Measurements from ENCODE around the gene MPG. TPM values are rescaled to one million over a fixed set of nuclear protein-coding genes. Genes with fewer than 3 reads are reported as not detected.
A peak's percentile ranks its signal among the peaks of the same experiment; 100 is the strongest.
"Not testable (repeated sequence)": the region's sequence is repeated elsewhere in the genome, so short reads cannot be mapped to it uniquely, and the experiment has no call there.

Gene MPG, protein sequence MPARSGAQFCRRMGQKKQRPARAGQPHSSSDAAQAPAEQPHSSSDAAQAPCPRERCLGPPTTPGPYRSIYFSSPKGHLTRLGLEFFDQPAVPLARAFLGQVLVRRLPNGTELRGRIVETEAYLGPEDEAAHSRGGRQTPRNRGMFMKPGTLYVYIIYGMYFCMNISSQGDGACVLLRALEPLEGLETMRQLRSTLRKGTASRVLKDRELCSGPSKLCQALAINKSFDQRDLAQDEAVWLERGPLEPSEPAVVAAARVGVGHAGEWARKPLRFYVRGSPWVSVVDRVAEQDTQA
- total RNA-seq (2021; ENCODE audit: unreplicated experiment) (85.7 TPM), Bru-seq, nascent RNA (percentile 67 among the genes with signal in this experiment), BruChase-seq, experiment 1, labeled RNA remaining after a 2-hour chase (percentile 66 among the genes with signal in this experiment), BruChase-seq, experiment 2, labeled RNA remaining after a 6-hour chase (percentile 69 among the genes with signal in this experiment)
- polyA plus RNA-seq (2012; ENCODE audit: insufficient read length), result 144 TPM
- long read RNA-seq, transcript MPG-202 (4 exons, 1,205 nt), result major isoform, 81 of 133 reads
- long read RNA-seq, partial matches to known transcripts, result 30 of 133 reads
- long read RNA-seq, other reads (novel, unspliced or antisense), result 20 of 133 reads

DNA sequence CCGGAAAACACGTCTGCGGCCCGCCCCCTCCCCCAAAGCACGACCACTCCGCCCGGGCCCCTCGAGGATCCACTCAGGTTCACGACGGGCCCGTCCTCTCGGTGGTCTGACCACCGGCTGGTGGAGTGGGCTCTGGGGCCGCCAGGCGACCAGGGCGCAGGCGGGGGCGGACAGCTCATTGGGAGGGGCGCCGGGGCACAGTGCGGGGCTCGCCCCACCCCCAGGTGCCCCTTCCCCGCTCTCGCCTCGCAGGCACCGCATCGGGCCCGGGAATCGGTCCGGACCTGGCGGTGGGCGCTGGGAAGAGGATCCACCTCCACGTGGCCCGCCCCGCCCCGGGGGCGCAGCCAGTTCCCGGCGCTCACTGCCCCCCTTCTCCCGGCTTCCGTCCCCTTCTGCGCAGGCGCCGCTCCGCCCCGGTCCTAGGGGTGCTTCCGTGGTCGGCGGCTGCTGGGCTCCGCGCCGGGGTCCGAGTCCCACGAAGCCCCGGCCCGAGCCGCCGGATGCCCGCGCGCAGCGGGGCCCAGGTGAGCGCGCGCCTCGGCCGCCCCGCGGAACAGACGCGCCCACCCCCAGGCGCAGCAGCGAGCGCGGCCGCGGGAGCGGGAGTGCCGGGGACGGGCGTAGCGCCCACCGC is at the start of gene MPG:
Gene MPG, plus strand, starts transcription at position 419 of the 637 bp plus-strand sequence. Its CDS starts 85 bp downstream, at position 504.
- CTCF ChIA-PET, result no interaction called here
- H3K4me3 ChIP-seq (ENCODE audit: low read depth in 2 of 2, low read length in 2 of 2), result peak within 1 kb of the TSS; percentile 81 to 84
- TF ChIP-seq, protein P1, sequence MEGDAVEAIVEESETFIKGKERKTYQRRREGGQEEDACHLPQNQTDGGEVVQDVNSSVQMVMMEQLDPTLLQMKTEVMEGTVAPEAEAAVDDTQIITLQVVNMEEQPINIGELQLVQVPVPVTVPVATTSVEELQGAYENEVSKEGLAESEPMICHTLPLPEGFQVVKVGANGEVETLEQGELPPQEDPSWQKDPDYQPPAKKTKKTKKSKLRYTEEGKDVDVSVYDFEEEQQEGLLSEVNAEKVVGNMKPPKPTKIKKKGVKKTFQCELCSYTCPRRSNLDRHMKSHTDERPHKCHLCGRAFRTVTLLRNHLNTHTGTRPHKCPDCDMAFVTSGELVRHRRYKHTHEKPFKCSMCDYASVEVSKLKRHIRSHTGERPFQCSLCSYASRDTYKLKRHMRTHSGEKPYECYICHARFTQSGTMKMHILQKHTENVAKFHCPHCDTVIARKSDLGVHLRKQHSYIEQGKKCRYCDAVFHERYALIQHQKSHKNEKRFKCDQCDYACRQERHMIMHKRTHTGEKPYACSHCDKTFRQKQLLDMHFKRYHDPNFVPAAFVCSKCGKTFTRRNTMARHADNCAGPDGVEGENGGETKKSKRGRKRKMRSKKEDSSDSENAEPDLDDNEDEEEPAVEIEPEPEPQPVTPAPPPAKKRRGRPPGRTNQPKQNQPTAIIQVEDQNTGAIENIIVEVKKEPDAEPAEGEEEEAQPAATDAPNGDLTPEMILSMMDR (IDR thresholded peaks at IDR 0.05), result no peak
- TF ChIP-seq, protein P2, sequence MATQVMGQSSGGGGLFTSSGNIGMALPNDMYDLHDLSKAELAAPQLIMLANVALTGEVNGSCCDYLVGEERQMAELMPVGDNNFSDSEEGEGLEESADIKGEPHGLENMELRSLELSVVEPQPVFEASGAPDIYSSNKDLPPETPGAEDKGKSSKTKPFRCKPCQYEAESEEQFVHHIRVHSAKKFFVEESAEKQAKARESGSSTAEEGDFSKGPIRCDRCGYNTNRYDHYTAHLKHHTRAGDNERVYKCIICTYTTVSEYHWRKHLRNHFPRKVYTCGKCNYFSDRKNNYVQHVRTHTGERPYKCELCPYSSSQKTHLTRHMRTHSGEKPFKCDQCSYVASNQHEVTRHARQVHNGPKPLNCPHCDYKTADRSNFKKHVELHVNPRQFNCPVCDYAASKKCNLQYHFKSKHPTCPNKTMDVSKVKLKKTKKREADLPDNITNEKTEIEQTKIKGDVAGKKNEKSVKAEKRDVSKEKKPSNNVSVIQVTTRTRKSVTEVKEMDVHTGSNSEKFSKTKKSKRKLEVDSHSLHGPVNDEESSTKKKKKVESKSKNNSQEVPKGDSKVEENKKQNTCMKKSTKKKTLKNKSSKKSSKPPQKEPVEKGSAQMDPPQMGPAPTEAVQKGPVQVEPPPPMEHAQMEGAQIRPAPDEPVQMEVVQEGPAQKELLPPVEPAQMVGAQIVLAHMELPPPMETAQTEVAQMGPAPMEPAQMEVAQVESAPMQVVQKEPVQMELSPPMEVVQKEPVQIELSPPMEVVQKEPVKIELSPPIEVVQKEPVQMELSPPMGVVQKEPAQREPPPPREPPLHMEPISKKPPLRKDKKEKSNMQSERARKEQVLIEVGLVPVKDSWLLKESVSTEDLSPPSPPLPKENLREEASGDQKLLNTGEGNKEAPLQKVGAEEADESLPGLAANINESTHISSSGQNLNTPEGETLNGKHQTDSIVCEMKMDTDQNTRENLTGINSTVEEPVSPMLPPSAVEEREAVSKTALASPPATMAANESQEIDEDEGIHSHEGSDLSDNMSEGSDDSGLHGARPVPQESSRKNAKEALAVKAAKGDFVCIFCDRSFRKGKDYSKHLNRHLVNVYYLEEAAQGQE (IDR thresholded peaks at IDR 0.05; ENCODE audit: insufficient read depth in 1 of 2, low read depth in 2 of 2, low read length in 1 of 2), result no peak
- TF ChIP-seq TCF7L2 (IDR thresholded peaks at IDR 0.05; ENCODE audit: low read depth, low read length) (no peak), SIN3A (IDR thresholded peaks at IDR 0.05; ENCODE audit: borderline replicate concordance, insufficient read depth, low read depth, low read length) (peak; percentile 78; the same call in 1 of the 2 replicates)
- no peaks in the 10 kb centered on the region for H3K36me3 ChIP-seq (ENCODE audit: control insufficient read depth, insufficient read depth, low read length)
- peak; percentile 74 for ATAC-seq
- BruUV-seq (replicated peaks), result no TSS peak
- H3K27ac ChIP-seq (ENCODE audit: low read length), result peak within 1 kb of the TSS; percentile 86
- intact Hi-C loops (cut with micrococcal nuclease; ENCODE audit: unreplicated experiment), result no loop called here
- DNase-seq (ENCODE audit: low read depth, low spot score), result no peak
- in situ Hi-C loops (cut with HindIII; ENCODE audit: low pct_unique_long_range_greater_than_20kb, low sequenced_read_pairs), result no loop called here
- no peaks in the 10 kb centered on the region for H3K9me3 ChIP-seq (ENCODE audit: control insufficient read depth, insufficient read depth, low read depth, low read length)
- peaks cover 48% of the 10 kb centered on the region for H3K4me1 ChIP-seq (ENCODE audit: control insufficient read depth, insufficient read depth, low read length)
- POLR2A ChIA-PET, result interaction anchor here (1.2 kb wide), 1 partner anchor 13 kb away, joined by 3 read pairs; no protein-coding TSS in a partner anchor
- no peaks in the 10 kb centered on the region for H3K27me3 ChIP-seq (ENCODE audit: control insufficient read depth, insufficient read depth, low read length)

DNA sequence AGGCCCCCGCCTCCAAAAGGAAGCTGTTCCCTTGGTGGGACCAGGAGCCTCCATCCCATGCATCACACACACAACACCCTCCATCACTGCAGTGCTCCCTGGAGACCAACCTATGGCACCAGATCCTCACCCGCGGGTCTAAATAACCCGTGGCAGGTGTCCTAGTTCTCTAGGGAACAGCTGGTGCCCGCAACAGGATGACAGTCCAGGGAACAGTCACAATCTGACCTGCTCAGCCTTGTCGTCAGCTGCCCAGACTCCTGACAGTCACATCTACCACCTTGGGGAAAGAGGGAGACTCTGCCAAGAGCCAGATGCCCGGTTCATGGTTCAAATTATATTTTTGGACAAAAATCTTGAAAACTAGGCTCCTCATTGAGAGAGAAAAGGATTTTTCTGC is 47.4 kb upstream of the MPG start:
- H3K4me3 ChIP-seq (ENCODE audit: low read depth in 2 of 2, low read length in 2 of 2); H3K9me3 ChIP-seq (ENCODE audit: control insufficient read depth, insufficient read depth, low read depth, low read length); H3K27ac ChIP-seq (ENCODE audit: low read length); H3K36me3 ChIP-seq (ENCODE audit: control insufficient read depth, insufficient read depth, low read length); H3K4me1 ChIP-seq (ENCODE audit: control insufficient read depth, insufficient read depth, low read length); POLR2A ChIA-PET; DNase-seq (ENCODE audit: low read depth, low spot score); BruUV-seq (replicated peaks); intact Hi-C loops (cut with micrococcal nuclease; ENCODE audit: unreplicated experiment); in situ Hi-C loops (cut with HindIII; ENCODE audit: low pct_unique_long_range_greater_than_20kb, low sequenced_read_pairs); H3K27me3 ChIP-seq (ENCODE audit: control insufficient read depth, insufficient read depth, low read length); ATAC-seq; CTCF ChIA-PET: not testable (repeated sequence)

DNA sequence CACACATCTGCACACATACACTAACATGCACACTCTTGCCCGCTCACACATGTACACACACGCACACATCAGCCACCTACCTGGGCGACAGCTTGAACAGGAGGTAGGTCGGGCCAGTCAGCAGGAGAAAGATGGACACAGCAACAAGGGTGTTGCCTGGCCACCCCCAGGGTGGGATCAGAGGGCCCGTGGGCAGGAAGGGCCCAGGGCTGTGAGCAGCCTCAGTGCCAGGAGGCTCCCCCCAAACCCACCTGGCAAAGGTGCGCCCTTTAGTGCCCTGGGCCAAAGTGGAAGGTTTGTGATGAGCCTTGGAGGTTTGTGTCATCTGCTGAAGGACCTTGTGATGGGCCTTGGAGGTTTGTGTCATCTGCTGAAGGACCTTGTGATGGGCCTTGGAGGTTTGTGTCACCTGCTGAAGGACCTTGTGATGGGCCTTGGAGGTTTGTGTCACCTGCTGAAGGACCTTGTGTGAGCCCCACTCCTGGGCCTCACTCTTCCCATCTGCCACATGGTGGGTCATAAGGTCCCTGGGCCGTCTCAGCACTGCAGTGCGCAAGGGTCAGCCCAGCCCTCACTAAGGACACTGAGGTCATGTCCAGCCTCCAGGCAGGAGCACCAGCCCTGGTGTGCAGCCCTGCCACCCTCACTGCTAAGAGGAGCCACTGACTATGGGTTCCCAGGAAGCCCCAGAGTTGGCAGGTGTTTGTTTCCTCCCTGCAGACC is 44.7 kb upstream of the MPG start:
- H3K27ac ChIP-seq (ENCODE audit: low read length); H3K36me3 ChIP-seq (ENCODE audit: control insufficient read depth, insufficient read depth, low read length); H3K9me3 ChIP-seq (ENCODE audit: control insufficient read depth, insufficient read depth, low read depth, low read length); DNase-seq (ENCODE audit: low read depth, low spot score); ATAC-seq; BruUV-seq (replicated peaks); H3K4me3 ChIP-seq (ENCODE audit: low read depth in 2 of 2, low read length in 2 of 2); in situ Hi-C loops (cut with HindIII; ENCODE audit: low pct_unique_long_range_greater_than_20kb, low sequenced_read_pairs); intact Hi-C loops (cut with micrococcal nuclease; ENCODE audit: unreplicated experiment); H3K27me3 ChIP-seq (ENCODE audit: control insufficient read depth, insufficient read depth, low read length); POLR2A ChIA-PET; H3K4me1 ChIP-seq (ENCODE audit: control insufficient read depth, insufficient read depth, low read length); CTCF ChIA-PET: not testable (repeated sequence)
